ENCODE results near the gene PHLDA2. TPM values are rescaled to one million over a fixed set of nuclear protein-coding genes. Genes with fewer than 3 reads are reported as not detected.

PHLDA2 gene
- total and polyA plus RNA-seq, 2 experiments from 2014 or later, result 3.8 to 16.5 TPM

GRCh38 chr11:2911088-2911784 is 18.0 kb downstream of the PHLDA2 start (continued):
- TF ChIP-seq ZNF462 (CRISPR knock-in tag; IDR thresholded peaks at IDR 0.05) (no peak), EZH2 (IDR thresholded peaks at IDR 0.05; ENCODE audit: low read depth, unreplicated experiment) (no peak), ZNF331 (CRISPR knock-in tag; IDR thresholded peaks at IDR 0.05; ENCODE audit: low read depth) (no peak)

- H3K36me3 Mint-ChIP-seq (ENCODE audit: low read depth), result peaks cover 14% of the 10 kb centered on the region
- H3K4me1 ChIP-seq (ENCODE audit: insufficient read depth), result no peaks in the 10 kb centered on the region
- H4K20me1 ChIP-seq (replicated peaks; ENCODE audit: insufficient read depth), result no peaks in the 10 kb centered on the region
- no peak for DNase-seq (ENCODE audit: low spot score)
- H3K27me3 Mint-ChIP-seq (ENCODE audit: insufficient read depth, low read depth, poor library complexity), result peaks cover 19% of the 10 kb centered on the region
- H2AFZ ChIP-seq, result no peak overlapping the region
- no peak overlapping the region for H3K4me3 Mint-ChIP-seq
- peaks cover 10% of the 10 kb centered on the region; the same call in 2 of the 3 replicates for H3K9me3 Mint-ChIP-seq
- peaks cover 17% of the 10 kb centered on the region for H3K4me1 Mint-ChIP-seq
- no peak overlapping the region for H3K27ac Mint-ChIP-seq
- no peak overlapping the region for H3K4me2 ChIP-seq
- no peak overlapping the region for H3K27ac ChIP-seq (ENCODE audit: low read depth)
- H3K27me3 ChIP-seq (ENCODE audit: insufficient read depth), result no peaks in the 10 kb centered on the region
- no peaks in the 10 kb centered on the region for H3K9me2 ChIP-seq (ENCODE audit: insufficient read depth)
- H3K36me3 ChIP-seq (ENCODE audit: insufficient read depth), result no peaks in the 10 kb centered on the region
- no peak overlapping the region for H3K4me3 ChIP-seq
- no peak for ATAC-seq
- no peaks in the 10 kb centered on the region for H3K79me2 ChIP-seq (replicated peaks; ENCODE audit: insufficient read depth)
- 0 out of 2 replicates have a peak, but pooled peaks cover 3% of the 10 kb centered on the region for H3F3A ChIP-seq (replicated peaks; ENCODE audit: low read depth)
- TF ChIP-seq CREB1 (CRISPR knock-in tag; IDR thresholded peaks at IDR 0.05; ENCODE audit: low read depth) (no peak), ZNF462 (CRISPR knock-in tag; IDR thresholded peaks at IDR 0.05) (no peak), POLR2AphosphoS5 (IDR thresholded peaks at IDR 0.05; ENCODE audit: low read depth) (no peak), EZH2 (IDR thresholded peaks at IDR 0.05; ENCODE audit: low read depth, unreplicated experiment) (no peak), EZH2phosphoT487 (IDR thresholded peaks at IDR 0.05; ENCODE audit: unreplicated experiment) (no peak), ETS1 (IDR thresholded peaks at IDR 0.05) (no peak)
Measured at GRCh38 chr11:2910401-2910955, 18.7 kb downstream of the PHLDA2 start.
